ENCODE measurements around the gene SULT4A1.

DNA sequence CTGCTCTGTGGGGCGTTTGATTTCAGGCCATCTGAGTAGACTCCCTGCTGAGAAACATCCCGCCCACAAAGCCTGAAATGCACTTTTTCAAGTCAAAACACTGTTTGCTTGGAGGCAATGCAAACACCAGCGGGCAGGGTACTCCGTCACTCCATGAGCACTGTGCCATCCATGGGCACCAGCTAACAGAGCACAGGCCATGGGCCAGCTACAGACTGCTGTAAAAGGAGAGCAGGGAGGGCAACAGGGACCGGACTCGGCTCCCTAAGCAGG, 33.7 kb downstream of the SULT4A1 start:
- TF ChIP-seq, protein P1, sequence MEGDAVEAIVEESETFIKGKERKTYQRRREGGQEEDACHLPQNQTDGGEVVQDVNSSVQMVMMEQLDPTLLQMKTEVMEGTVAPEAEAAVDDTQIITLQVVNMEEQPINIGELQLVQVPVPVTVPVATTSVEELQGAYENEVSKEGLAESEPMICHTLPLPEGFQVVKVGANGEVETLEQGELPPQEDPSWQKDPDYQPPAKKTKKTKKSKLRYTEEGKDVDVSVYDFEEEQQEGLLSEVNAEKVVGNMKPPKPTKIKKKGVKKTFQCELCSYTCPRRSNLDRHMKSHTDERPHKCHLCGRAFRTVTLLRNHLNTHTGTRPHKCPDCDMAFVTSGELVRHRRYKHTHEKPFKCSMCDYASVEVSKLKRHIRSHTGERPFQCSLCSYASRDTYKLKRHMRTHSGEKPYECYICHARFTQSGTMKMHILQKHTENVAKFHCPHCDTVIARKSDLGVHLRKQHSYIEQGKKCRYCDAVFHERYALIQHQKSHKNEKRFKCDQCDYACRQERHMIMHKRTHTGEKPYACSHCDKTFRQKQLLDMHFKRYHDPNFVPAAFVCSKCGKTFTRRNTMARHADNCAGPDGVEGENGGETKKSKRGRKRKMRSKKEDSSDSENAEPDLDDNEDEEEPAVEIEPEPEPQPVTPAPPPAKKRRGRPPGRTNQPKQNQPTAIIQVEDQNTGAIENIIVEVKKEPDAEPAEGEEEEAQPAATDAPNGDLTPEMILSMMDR (IDR thresholded peaks at IDR 0.05 in 8 of 11, conservative IDR thresholded peaks at IDR 0.05 in 3 of 11): no peak
- no peak for TF ChIP-seq POLR2AphosphoS5 (IDR thresholded peaks at IDR 0.05)

Data from spleen (tissue), 7 donors.